GM12891 (cell line): ENCODE results near the gene PLEKHH1.
"Not testable (repeated sequence)": the region's sequence is repeated elsewhere in the genome, so short reads cannot be mapped to it uniquely, and the experiment has no call there.

Source experiments
- DNase-seq: peaks from one replicate; pipeline ENCODE4 v3.0.0; 2011; ENCODE audit warnings: low spot score; ENCODE audit not compliant: insufficient read length
- FAIRE-seq: peaks from 2 replicates; lab custom pipeline; 2011; peaks lifted over from hg19 to GRCh38; lab: Jason Lieb, UNC
- PAX5 ChIP-seq: IDR thresholded peaks from 2 replicates; pipeline ENCODE4 v1.6.1; 2011; ENCODE audit warnings: low read length, moderate library complexity, mild to moderate bottlenecking; ENCODE audit not compliant: insufficient read depth, severe bottlenecking
- POLR2A ChIP-seq: IDR thresholded peaks from 2 replicates; pipeline ENCODE4 v1.6.1; 2011; ENCODE audit warnings: low read depth, low read length, control low read depth
- POLR2AphosphoS5 ChIP-seq: IDR thresholded peaks from 2 replicates; pipeline ENCODE4 v1.6.1; 2011; ENCODE audit warnings: low read depth, low read length, control low read depth
- POU2F2 ChIP-seq: IDR thresholded peaks from 2 replicates; pipeline ENCODE4 v1.6.1; 2011; ENCODE audit warnings: low read depth, mild to moderate bottlenecking, control low read depth, low read length, moderate library complexity
- SPI1 ChIP-seq: IDR thresholded peaks from 2 replicates; pipeline ENCODE4 v1.6.1; 2011; ENCODE audit warnings: low read depth, low read length, control low read depth
- TAF1 ChIP-seq: IDR thresholded peaks from 2 replicates; pipeline ENCODE4 v1.6.1; 2011; ENCODE audit warnings: low read depth, low read length, control low read depth

Gene PLEKHH1

DNA sequence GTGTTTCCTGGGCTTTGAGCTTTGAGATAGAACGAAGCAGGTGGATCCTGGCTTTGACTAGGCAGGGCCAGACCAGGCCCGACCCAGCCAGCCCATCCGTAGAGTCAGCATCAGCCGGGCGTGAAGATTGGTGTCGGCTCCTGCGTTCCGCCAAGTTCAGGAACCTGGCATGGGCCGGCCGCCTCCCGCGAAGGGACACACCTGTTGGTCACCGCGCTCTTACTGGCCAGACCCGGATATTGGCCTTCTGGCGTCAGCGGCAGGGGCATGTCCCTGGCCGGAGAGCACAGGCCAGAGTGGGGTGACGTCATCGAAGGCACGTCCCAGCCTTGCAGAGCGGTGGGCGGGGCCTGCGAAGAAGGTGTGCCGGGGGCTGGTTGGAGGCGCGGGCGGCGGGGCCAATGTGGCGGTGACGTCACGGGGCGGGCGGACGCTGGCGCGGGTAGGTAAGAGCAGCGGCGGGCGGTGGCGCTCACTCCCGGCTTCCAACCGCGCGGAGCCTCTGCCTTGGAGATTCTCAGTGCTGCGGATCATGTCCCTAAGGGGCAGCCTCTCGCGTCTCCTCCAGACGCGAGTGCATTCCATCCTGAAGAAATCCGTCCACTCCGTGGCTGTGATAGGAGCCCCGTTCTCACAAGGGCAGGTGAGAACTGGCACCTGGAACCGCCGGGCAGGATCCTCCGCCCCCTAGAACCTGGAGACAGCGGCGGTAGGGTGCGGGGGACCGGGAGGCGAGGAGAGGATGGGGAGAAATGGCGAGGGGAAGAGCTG, 86.5 kb downstream of the PLEKHH1 start, which contains the start of gene ARG2:
Gene ARG2 (plus strand): TSS at position 475 of the 771 bp plus-strand sequence. CDS start 58 bp downstream, at position 533.
- no peak for TF ChIP-seq TAF1
- 0 out of 2 replicates have a peak, but pooled peaks have one; percentile 16 for TF ChIP-seq POU2F2
- TF ChIP-seq PAX5 = peak; percentile 11
- TF ChIP-seq POLR2AphosphoS5 = no peak
- no peak for TF ChIP-seq SPI1
- TF ChIP-seq POLR2A = no peak
- DNase-seq (peak; percentile 82), FAIRE-seq (peak; percentile 98)

GRCh38 chr14:67620217-67620785, 87.2 kb downstream of the PLEKHH1 start:
- no peak for DNase-seq
- no peak for TF ChIP-seq POLR2A
- no peak for TF ChIP-seq SPI1
- TF ChIP-seq TAF1 = no peak
- no peak for TF ChIP-seq POLR2AphosphoS5
- no peak for TF ChIP-seq PAX5
- TF ChIP-seq POU2F2 = no peak
- FAIRE-seq = no peak

DNA sequence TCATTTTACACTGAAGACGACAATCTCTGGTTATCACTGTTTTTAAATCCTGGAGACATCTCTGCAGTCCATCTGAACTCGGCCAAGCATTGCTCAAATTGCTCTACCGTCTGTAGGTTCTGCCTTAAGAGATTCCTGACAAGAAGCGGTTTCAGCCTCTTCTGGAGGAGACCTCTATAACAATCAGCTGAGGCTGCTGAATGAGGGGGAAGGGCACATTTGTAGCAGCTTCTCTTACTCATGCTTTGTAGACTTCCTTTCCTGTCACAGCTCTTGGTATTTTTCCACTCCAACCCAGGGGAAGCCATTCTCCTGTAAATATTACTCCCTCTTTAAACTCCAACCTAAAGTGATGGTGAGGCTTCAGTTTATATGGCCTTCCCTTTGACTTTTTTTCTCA, 89.6 kb downstream of the PLEKHH1 start:
- no peak for DNase-seq
- FAIRE-seq = no peak
- no peak for TF ChIP-seq PAX5
- no peak for TF ChIP-seq POLR2A
- no peak for TF ChIP-seq POLR2AphosphoS5
- TF ChIP-seq POU2F2 = no peak
- no peak for TF ChIP-seq SPI1
- TF ChIP-seq TAF1 = no peak

DNA sequence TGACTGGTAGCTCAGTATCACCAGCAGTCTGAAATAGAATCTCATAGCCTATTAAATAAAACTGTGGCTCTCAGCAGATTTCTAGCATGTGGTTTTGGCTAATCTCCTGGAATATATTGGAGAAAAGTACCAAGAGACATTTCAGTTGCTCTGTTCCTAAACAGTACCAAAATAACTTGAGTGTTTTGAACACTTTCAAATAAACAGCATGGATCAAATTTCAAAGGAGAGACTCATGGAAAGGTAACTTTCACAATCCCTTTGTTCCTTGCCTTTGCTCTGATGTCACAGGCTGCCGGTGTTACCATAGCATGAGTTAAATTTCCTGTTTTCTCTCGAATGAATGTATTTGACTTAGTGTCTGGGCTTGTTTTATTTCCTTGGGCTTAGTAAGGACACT, 90.0 kb downstream of the PLEKHH1 start:
- FAIRE-seq (no peak), DNase-seq (no peak)
- TF ChIP-seq POU2F2 (no peak), SPI1 (no peak), PAX5 (no peak), POLR2AphosphoS5 (no peak), TAF1 (no peak), POLR2A (no peak)

- FAIRE-seq, DNase-seq: not testable (repeated sequence)
Observed at GRCh38 chr14:67626131-67626530, 93.0 kb downstream of the PLEKHH1 start.

- FAIRE-seq (no peak), DNase-seq (no peak)
- TF ChIP-seq POLR2AphosphoS5 = no peak
- TF ChIP-seq SPI1 = no peak
- no peak for TF ChIP-seq TAF1
- no peak for TF ChIP-seq POU2F2
- no peak for TF ChIP-seq POLR2A
- no peak for TF ChIP-seq PAX5
Observed at GRCh38 chr14:67627519-67627918, 94.4 kb downstream of the PLEKHH1 start.

DNA sequence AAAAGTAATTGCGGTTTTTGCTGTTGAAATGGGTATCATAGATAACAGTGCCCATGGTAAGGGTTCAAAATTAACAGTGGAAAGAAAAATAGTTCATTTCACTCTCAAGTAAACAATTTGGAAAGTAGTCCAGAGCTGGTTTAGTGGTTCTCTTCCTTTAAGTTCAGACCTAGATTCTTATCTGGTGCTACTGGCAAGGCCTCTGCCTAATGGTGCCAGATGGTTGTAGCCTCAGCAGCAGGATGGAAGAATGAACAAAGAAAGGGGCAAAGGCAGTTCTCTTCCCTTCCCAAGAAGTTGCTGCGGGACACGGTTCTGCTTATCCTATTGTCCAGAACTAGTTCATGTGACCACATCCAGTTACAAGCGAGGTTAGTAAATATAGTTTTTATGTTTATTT, 97.1 kb downstream of the PLEKHH1 start:
- TF ChIP-seq POU2F2 (no peak), POLR2A (no peak), TAF1 (no peak), POLR2AphosphoS5 (no peak), SPI1 (no peak)
- FAIRE-seq = no peak
- DNase-seq = no peak

- TF ChIP-seq PAX5 (no peak), TAF1 (no peak), POU2F2 (no peak), SPI1 (no peak), POLR2A (no peak), POLR2AphosphoS5 (no peak)
- DNase-seq = no peak
- no peak for FAIRE-seq
Observed at GRCh38 chr14:67630938-67631337, 97.8 kb downstream of the PLEKHH1 start.

DNA sequence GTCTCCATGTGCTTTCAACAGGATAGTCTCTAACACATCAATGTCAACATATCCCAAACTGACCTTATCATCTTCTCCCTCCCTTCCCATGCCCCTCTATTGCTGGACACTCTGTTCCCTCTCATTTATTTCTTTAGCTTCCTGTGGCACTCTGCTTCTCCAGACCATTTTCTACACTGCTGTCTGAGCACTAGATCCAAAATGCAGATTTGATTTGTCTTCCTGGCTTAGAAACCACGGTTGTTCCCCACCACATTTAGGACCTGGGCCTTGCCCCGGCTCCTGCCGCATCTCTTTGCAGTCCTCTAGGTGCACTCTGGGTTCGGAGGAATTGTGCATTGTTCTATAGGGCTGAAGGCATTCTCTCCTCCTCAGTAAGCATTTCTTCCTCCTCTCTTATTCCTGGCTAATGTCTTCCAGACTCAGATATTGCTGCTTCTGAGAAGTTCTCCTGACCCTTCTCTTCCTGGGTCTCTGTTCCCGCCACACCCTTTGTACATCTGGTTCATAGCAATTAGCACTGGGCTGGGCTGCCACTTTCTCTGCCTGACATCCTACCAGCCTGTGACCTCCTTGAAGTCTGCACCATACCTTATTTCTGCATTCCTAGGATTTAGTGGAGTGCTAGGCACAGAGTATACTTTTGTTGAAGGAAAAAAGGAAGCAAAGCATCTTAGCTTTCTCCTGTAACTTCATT, 100.5 kb downstream of the PLEKHH1 start:
- DNase-seq (no peak), FAIRE-seq (no peak)
- no peak for TF ChIP-seq PAX5
